GM12878 (cell line): ENCODE data around the gene SMIM38.

ENCODE experiments used
- ATF3 ChIP-seq: IDR thresholded peaks from 2 replicates; pipeline ENCODE4 v1.6.1; 2011; ENCODE audit warnings: low read depth, mild to moderate bottlenecking, low read length, moderate library complexity, borderline replicate concordance; ENCODE audit errors: extremely low read depth
- BHLHE40 ChIP-seq, 2 experiments: fragments of 450-650 bp in 1 of 2; IDR thresholded peaks; 2 replicates each; pipeline ENCODE4 v1.6.1; 2011 to 2017; ENCODE audit warnings: low read depth in 2 of 2, borderline replicate concordance in 1 of 2, improper control_type of control experiment in 1 of 2, low read length in 1 of 2, mild to moderate bottlenecking in 1 of 2
- CTCF ChIP-seq, 3 experiments: IDR thresholded peaks in 2 of 3; conservative IDR thresholded peaks in 1 of 3; 2 replicates each; pipeline ENCODE4 v1.5.1; 2011; ENCODE audit warnings: low read depth in 3 of 3, low read length in 3 of 3, mild to moderate bottlenecking in 3 of 3, control low read depth in 2 of 3, moderate library complexity in 2 of 3, inconsistent platforms in 1 of 3, mixed read lengths in 1 of 3; ENCODE audit not compliant: control insufficient read depth in 2 of 3, insufficient read depth in 1 of 3; ENCODE audit errors: extremely low read depth in 1 of 3
- FOS ChIP-seq: IDR thresholded peaks from 3 replicates; pipeline ENCODE4 v1.6.1; 2011; ENCODE audit warnings: borderline replicate concordance; ENCODE audit not compliant: insufficient read length; ENCODE audit errors: extremely low read depth
- NRF1 ChIP-seq: conservative IDR thresholded peaks from 2 replicates; pipeline ENCODE4 v1.6.1; 2011; ENCODE audit warnings: mild to moderate bottlenecking, low read depth, low read length, improper control_type of control experiment
- POLR2A ChIP-seq: IDR thresholded peaks from 2 replicates; pipeline ENCODE4 v1.6.1; 2011; ENCODE audit warnings: low read depth, mild to moderate bottlenecking, low read length
- POLR2AphosphoS2 ChIP-seq: IDR thresholded peaks from 2 replicates; pipeline ENCODE4 v1.6.1; 2011; ENCODE audit warnings: low read depth, mild to moderate bottlenecking, low read length, improper control_type of control experiment, moderate library complexity
- POLR2AphosphoS5 ChIP-seq: IDR thresholded peaks from 2 replicates; pipeline ENCODE4 v1.6.1; 2011; ENCODE audit warnings: mild to moderate bottlenecking, low read length, inconsistent platforms
- ZBTB40 ChIP-seq: fragments of 450-650 bp; IDR thresholded peaks from 2 replicates; pipeline ENCODE4 v1.6.1; 2016; ENCODE audit warnings: mild to moderate bottlenecking, moderate library complexity, borderline replicate concordance

GRCh38 chr11:69203381-69203780 lies 47.6 kb downstream of the SMIM38 start:
- TF ChIP-seq CTCF (IDR thresholded peaks at IDR 0.05 in 2 of 3, conservative IDR thresholded peaks at IDR 0.05 in 1 of 3; ENCODE audit: control insufficient read depth in 2 of 3, extremely low read depth in 1 of 3, insufficient read depth in 1 of 3, low read depth in 3 of 3, low read length in 3 of 3) (no peak), POLR2AphosphoS5 (no peak), ATF3 (no peak), NRF1 (no peak), POLR2A (no peak), ZBTB40 (no peak), POLR2AphosphoS2 (no peak), BHLHE40 (IDR thresholded peaks at IDR 0.05; ENCODE audit: borderline replicate concordance in 1 of 2, low read depth in 2 of 2, low read length in 1 of 2) (no peak), FOS (no peak)
